SK-N-SH treated with all-trans-retinoic acid at 6 μM for 48 hours (cell line): ENCODE results near the gene SPZ1.
"Not testable (repeated sequence)": the region's sequence is repeated elsewhere in the genome, so short reads cannot be mapped to it uniquely, and the experiment has no call there.

Experiments used
- ATAC-seq: fragments of 200-7000 bp; cut with Tn5 transposase; 3 replicates; pipeline ENCODE4 v1.9.1; 2020; ENCODE audit warnings: mild to moderate bottlenecking, moderate library complexity
- ARNTL ChIP-seq: fragments of 450-650 bp; formaldehyde crosslinking; IDR thresholded peaks from 2 replicates; pipeline ENCODE4 v1.5.0; 2020; ENCODE audit warnings: low read depth, mild to moderate bottlenecking, moderate library complexity, borderline replicate concordance
- ESRRG ChIP-seq: fragments of 250-450 bp; sonication (Bioruptor Pico); IDR thresholded peaks from 2 replicates; pipeline ENCODE4 v1.6.1; 2021; ENCODE audit warnings: mild to moderate bottlenecking
- GLIS3 ChIP-seq: fragments of 250-450 bp; sonication (Bioruptor Pico); IDR thresholded peaks from 2 replicates; pipeline ENCODE4 v1.5.0; 2020; ENCODE audit warnings: mild to moderate bottlenecking, moderate library complexity
- ISL1 ChIP-seq: fragments of 250-450 bp; sonication (Bioruptor Pico); IDR thresholded peaks from 2 replicates; pipeline ENCODE4 v2.1.2; 2022; ENCODE audit warnings: mild to moderate bottlenecking, moderate library complexity
- PPARA ChIP-seq: fragments of 250-450 bp; sonication (Bioruptor Pico); IDR thresholded peaks from 2 replicates; pipeline ENCODE4 v1.5.0; 2020; ENCODE audit warnings: mild to moderate bottlenecking, borderline replicate concordance
- TCF4 ChIP-seq: fragments of 250-450 bp; sonication (Bioruptor Pico); IDR thresholded peaks from 2 replicates; pipeline ENCODE4 v1.8.0; 2021; ENCODE audit warnings: mild to moderate bottlenecking, moderate library complexity, borderline replicate concordance
- TOX ChIP-seq: fragments of 250-450 bp; sonication (Bioruptor Pico); IDR thresholded peaks from 2 replicates; pipeline ENCODE4 v1.8.0; 2021; ENCODE audit warnings: mild to moderate bottlenecking, moderate library complexity, borderline replicate concordance
- ZC3H10 ChIP-seq: fragments of 250-450 bp; sonication (Bioruptor Pico); IDR thresholded peaks from 2 replicates; pipeline ENCODE4 v1.5.1; 2021; ENCODE audit warnings: mild to moderate bottlenecking, moderate library complexity
- ZFP3 ChIP-seq: fragments of 250-450 bp; sonication (Bioruptor Pico); IDR thresholded peaks from 2 replicates; pipeline ENCODE4 v1.5.0; 2020; ENCODE audit warnings: mild to moderate bottlenecking, moderate library complexity
- ZNF565 ChIP-seq: fragments of 450-650 bp; formaldehyde crosslinking; conservative IDR thresholded peaks from 2 replicates; pipeline ENCODE4 v1.5.0; 2020; ENCODE audit warnings: low read depth, mild to moderate bottlenecking, moderate library complexity
- ZNF70 ChIP-seq: fragments of 450-650 bp; formaldehyde crosslinking; IDR thresholded peaks from 2 replicates; pipeline ENCODE4 v1.5.0; 2020; ENCODE audit warnings: mild to moderate bottlenecking, moderate library complexity
- ZNF8 ChIP-seq: fragments of 450-650 bp; formaldehyde crosslinking; IDR thresholded peaks from 2 replicates; pipeline ENCODE4 v1.5.0; 2020; ENCODE audit warnings: mild to moderate bottlenecking, moderate library complexity
- TF ChIP-seq, protein P1 (sequence below): fragments of 250-450 bp; sonication (Bioruptor Pico); IDR thresholded peaks from 2 replicates; pipeline ENCODE4 v1.5.1; 2020; ENCODE audit warnings: low read depth, mild to moderate bottlenecking, moderate library complexity
- TF ChIP-seq, protein P2 (sequence below): fragments of 250-450 bp; sonication (Bioruptor Pico); IDR thresholded peaks from 2 replicates; pipeline ENCODE4 v1.5.0; 2020; ENCODE audit warnings: mild to moderate bottlenecking, moderate library complexity
- TF ChIP-seq, protein P3 (sequence below): fragments of 250-450 bp; sonication (Bioruptor Pico); IDR thresholded peaks from 2 replicates; pipeline ENCODE4 v1.8.0; 2021; ENCODE audit warnings: low read depth, mild to moderate bottlenecking, moderate library complexity, borderline replicate concordance

The SPZ1 gene

DNA sequence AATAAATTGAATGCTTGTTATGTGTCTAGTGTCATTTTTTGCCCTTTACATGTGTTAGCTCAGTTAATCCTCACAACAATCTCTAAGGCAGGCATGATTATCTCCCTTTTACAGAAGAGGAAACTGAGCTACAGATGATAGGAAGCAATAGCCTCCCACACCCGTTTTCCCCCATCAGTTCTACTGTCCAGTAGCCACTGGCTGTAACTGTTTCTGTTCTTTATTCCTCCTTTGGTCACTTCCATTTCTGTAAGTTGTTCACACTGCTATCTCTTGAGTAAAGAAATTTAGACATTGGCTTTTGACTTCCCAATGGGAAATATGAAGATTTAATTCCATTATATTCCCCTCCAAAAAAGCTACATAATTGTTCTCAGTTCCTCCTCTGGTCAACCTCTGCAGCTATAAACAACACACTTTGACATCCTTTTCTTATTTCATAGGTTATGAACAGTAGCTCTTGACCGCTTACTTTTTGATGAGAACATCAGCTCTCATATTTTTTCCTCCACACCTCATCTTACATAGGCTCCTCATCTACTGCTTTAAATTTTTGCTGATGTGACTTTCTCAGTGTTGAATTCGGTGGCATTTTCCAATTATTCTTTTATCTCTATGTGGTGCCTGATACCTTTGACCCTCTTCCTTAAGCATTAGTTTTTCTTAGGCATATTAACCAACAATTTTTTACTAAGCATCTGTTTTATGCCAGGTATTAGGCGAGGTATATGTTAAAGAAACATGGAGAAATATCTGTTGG, 21.4 kb downstream of the SPZ1 start:
- no peak for ATAC-seq
- TF ChIP-seq TOX (CRISPR knock-in tag) (no peak), ZNF8 (CRISPR knock-in tag) (no peak), ZFP3 (no peak), PPARA (CRISPR knock-in tag) (no peak), ZNF70 (no peak), ZC3H10 (CRISPR knock-in tag) (no peak), ESRRG (CRISPR knock-in tag) (no peak), TCF4 (CRISPR knock-in tag) (no peak), GLIS3 (CRISPR knock-in tag) (no peak)
- TF ChIP-seq, protein P1, sequence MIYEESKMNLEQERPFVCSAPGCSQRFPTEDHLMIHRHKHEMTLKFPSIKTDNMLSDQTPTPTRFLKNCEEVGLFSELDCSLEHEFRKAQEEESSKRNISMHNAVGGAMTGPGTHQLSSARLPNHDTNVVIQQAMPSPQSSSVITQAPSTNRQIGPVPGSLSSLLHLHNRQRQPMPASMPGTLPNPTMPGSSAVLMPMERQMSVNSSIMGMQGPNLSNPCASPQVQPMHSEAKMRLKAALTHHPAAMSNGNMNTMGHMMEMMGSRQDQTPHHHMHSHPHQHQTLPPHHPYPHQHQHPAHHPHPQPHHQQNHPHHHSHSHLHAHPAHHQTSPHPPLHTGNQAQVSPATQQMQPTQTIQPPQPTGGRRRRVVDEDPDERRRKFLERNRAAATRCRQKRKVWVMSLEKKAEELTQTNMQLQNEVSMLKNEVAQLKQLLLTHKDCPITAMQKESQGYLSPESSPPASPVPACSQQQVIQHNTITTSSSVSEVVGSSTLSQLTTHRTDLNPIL (CRISPR knock-in tag), result no peak
- TF ChIP-seq, protein P2, sequence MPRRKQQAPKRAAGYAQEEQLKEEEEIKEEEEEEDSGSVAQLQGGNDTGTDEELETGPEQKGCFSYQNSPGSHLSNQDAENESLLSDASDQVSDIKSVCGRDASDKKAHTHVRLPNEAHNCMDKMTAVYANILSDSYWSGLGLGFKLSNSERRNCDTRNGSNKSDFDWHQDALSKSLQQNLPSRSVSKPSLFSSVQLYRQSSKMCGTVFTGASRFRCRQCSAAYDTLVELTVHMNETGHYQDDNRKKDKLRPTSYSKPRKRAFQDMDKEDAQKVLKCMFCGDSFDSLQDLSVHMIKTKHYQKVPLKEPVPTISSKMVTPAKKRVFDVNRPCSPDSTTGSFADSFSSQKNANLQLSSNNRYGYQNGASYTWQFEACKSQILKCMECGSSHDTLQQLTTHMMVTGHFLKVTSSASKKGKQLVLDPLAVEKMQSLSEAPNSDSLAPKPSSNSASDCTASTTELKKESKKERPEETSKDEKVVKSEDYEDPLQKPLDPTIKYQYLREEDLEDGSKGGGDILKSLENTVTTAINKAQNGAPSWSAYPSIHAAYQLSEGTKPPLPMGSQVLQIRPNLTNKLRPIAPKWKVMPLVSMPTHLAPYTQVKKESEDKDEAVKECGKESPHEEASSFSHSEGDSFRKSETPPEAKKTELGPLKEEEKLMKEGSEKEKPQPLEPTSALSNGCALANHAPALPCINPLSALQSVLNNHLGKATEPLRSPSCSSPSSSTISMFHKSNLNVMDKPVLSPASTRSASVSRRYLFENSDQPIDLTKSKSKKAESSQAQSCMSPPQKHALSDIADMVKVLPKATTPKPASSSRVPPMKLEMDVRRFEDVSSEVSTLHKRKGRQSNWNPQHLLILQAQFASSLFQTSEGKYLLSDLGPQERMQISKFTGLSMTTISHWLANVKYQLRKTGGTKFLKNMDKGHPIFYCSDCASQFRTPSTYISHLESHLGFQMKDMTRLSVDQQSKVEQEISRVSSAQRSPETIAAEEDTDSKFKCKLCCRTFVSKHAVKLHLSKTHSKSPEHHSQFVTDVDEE (CRISPR knock-in tag), result no peak
- TF ChIP-seq, protein P3, sequence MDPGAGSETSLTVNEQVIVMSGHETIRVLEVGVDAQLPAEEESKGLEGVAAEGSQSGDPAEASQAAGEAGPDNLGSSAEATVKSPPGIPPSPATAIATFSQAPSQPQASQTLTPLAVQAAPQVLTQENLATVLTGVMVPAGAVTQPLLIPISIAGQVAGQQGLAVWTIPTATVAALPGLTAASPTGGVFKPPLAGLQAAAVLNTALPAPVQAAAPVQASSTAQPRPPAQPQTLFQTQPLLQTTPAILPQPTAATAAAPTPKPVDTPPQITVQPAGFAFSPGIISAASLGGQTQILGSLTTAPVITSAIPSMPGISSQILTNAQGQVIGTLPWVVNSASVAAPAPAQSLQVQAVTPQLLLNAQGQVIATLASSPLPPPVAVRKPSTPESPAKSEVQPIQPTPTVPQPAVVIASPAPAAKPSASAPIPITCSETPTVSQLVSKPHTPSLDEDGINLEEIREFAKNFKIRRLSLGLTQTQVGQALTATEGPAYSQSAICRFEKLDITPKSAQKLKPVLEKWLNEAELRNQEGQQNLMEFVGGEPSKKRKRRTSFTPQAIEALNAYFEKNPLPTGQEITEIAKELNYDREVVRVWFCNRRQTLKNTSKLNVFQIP (CRISPR knock-in tag), result no peak

DNA sequence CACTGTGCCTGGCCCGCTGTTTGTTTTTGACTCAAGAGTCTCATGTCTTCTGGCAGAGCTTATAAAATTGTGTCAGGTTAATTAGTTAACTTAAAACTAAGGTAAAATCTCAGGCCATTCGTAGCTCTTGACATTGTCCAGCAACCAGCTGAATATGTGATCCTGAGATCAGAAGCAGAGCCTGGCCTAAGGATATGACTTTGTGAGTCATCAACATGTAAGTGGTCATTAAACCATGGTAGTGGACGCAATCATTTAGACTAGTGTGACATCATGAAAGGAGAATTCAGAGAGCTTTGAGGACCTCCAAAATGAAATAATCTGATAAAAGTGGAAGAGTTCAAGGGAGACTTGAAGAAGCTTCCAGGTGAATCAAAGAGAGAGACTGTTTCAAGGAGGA, 23.3 kb downstream of the SPZ1 start:
- ATAC-seq, result no peak

DNA sequence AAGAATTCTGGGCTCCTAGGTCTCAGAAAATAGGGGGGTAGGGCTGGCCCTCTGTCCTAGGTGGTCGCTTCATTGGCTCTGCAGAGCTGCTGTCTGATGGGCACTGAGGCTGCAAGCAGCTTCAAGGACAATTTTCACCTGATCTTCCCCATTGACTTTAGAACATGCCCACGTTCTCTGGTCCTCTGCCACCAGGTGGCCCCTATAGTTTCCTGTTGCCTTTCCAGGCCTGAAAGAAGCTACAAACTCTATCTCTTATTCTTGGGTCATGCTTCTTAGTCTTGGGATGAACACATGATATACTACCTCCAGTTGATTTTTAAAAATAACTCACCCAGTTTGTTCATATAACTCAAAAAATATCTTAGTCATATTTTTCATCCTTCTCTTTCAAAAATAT, 26.3 kb downstream of the SPZ1 start:
- ATAC-seq, result peak; percentile 81
- TF ChIP-seq ZNF70 (no peak), ZNF8 (CRISPR knock-in tag) (no peak), GLIS3 (CRISPR knock-in tag) (no peak), ESRRG (CRISPR knock-in tag) (no peak), PPARA (CRISPR knock-in tag) (no peak), ZNF565 (CRISPR knock-in tag) (no peak), ARNTL (CRISPR knock-in tag) (no peak)
- TF ChIP-seq, protein P1 (CRISPR knock-in tag), result no peak
- TF ChIP-seq, all 23 proteins: peak for 0

More for the DNA sequence above, 23.3 kb downstream of the SPZ1 start:
- no peak for TF ChIP-seq GLIS3 (CRISPR knock-in tag)
- TF ChIP-seq ISL1, result peak; percentile 46; the same call in 1 of the 2 replicates

DNA sequence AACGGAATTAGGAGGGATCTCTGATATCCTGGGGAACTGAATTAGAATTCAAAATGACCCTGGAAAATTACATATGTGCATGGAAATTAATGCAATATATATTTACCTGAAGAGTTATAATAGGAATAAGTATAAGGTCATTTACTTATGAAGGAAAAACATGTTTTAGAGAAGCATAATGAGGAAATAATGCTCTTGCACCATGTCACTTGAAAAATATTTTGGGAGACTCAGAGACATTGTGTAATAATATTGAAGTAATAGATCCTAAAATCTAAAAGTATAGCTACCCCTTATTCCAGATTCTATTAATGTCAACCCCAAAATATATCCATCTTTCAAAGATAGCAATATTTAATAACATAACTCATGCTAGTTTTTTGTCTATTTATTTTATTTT, 28.4 kb downstream of the SPZ1 start:
- TF ChIP-seq ZNF70, result no peak
- no peak for TF ChIP-seq ZC3H10 (CRISPR knock-in tag)
- no peak for TF ChIP-seq ESRRG (CRISPR knock-in tag)
- TF ChIP-seq ARNTL (CRISPR knock-in tag), result no peak
- TF ChIP-seq, protein P3 (CRISPR knock-in tag), result no peak
- TF ChIP-seq PPARA (CRISPR knock-in tag), result no peak
- no peak for TF ChIP-seq TCF4 (CRISPR knock-in tag)
- no peak for ATAC-seq

DNA sequence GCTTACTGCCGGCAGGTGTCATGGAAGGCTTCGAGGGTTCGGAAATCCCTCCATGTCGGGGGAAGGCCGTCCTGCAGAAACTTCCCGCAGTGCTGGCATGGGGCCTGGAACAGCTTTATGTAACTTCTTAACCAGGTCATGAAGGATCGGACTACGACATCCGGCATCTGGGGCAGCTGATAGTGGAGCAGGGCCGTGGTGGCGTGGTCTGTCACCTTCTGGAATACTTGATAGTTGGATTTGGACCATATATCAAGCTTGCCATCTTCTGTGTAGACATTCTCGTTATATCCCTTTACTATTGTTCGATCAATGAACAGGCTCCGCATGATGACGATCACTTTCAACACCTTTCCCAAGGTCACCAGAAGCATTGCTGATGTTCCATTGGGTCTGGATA, 31.2 kb downstream of the SPZ1 start:
- ATAC-seq, result not testable (repeated sequence)
